ENCODE data around the gene OSR1.

DNA sequence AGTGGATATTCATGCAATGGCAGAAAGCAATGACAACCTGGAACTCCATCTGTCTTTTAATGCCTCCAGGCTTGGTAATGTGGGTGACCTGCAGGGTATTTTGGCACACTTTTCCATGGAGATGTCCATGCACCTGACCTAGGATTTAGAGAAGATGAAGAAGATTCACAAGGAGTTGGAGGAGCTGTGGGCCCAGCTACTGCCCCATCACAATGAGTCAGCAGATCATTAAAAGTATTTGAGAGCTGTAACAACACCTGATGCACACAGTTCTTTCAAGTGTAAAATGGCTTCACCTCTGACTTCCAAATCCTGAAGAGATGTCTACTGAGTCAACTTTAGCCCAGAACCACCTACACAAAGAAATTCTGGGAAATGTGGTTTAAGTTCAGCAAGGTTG is 22.1 kb upstream of the OSR1 start:
- TF ChIP-seq, protein P1, sequence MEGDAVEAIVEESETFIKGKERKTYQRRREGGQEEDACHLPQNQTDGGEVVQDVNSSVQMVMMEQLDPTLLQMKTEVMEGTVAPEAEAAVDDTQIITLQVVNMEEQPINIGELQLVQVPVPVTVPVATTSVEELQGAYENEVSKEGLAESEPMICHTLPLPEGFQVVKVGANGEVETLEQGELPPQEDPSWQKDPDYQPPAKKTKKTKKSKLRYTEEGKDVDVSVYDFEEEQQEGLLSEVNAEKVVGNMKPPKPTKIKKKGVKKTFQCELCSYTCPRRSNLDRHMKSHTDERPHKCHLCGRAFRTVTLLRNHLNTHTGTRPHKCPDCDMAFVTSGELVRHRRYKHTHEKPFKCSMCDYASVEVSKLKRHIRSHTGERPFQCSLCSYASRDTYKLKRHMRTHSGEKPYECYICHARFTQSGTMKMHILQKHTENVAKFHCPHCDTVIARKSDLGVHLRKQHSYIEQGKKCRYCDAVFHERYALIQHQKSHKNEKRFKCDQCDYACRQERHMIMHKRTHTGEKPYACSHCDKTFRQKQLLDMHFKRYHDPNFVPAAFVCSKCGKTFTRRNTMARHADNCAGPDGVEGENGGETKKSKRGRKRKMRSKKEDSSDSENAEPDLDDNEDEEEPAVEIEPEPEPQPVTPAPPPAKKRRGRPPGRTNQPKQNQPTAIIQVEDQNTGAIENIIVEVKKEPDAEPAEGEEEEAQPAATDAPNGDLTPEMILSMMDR (conservative IDR thresholded peaks at IDR 0.05 in 1 of 2, IDR thresholded peaks at IDR 0.05 in 1 of 2; ENCODE audit: extremely low read depth in 1 of 2, insufficient read depth in 1 of 2, low read depth in 1 of 2, low read length in 2 of 2), result no peak
- no peak for TF ChIP-seq EZH2 (IDR thresholded peaks at IDR 0.05; ENCODE audit: borderline replicate concordance, low read length)

All from mammary epithelial cell (primary cell).